ENCODE measurements around the gene CCDC85C. TPM values are rescaled to one million over a fixed set of nuclear protein-coding genes. Genes with fewer than 3 reads are reported as not detected.

Gene CCDC85C
- total RNA-seq, 2 donors from 2014 or later, result 19.8 to 28.2 TPM

GRCh38 chr14:99535908-99536778 lies 67.9 kb downstream of the CCDC85C start:
- DNase-seq (ENCODE audit: low spot score), result no peak
- intact Hi-C loops (cut with DNase I), result no loop called here

- intact Hi-C loops (cut with DNase I), result no loop called here
Observed at GRCh38 chr14:99535448-99535847, 68.6 kb downstream of the CCDC85C start.

GRCh38 chr14:99534863-99535262 lies 69.1 kb downstream of the CCDC85C start:
- DNase-seq (ENCODE audit: low spot score), result no peak
- intact Hi-C loops (cut with DNase I), result no loop called here

More at GRCh38 chr14:99535448-99535847, 68.6 kb downstream of the CCDC85C start:
- no peak for DNase-seq (ENCODE audit: low spot score)

GRCh38 chr14:99534333-99534732 lies 69.7 kb downstream of the CCDC85C start:
- intact Hi-C loops (cut with DNase I), result no loop called here
- no peak for DNase-seq (ENCODE audit: low spot score)

- intact Hi-C loops (cut with DNase I), result no loop called here
- no peak for DNase-seq (ENCODE audit: low spot score)
Observed at GRCh38 chr14:99532310-99532709, 71.7 kb downstream of the CCDC85C start.

- intact Hi-C loops (cut with DNase I), result no loop called here
- no peak for DNase-seq (ENCODE audit: low spot score)
Observed at GRCh38 chr14:99531251-99532096, 72.5 kb downstream of the CCDC85C start.

GRCh38 chr14:99530407-99531155 lies 73.4 kb downstream of the CCDC85C start:
- no peak for DNase-seq (ENCODE audit: low spot score)
- intact Hi-C loops (cut with DNase I), result no loop called here

- no peak for DNase-seq (ENCODE audit: low spot score)
- intact Hi-C loops (cut with DNase I), result loop anchor here in 1 of 2 donors (10.0 kb wide), 1 partner anchor 45 kb away; no protein-coding TSS in a partner anchor
Observed at GRCh38 chr14:99529899-99530298, 74.1 kb downstream of the CCDC85C start.

- intact Hi-C loops (cut with DNase I), result loop anchor here in 1 of 2 donors (10.0 kb wide), 1 partner anchor 47 kb away; no protein-coding TSS in a partner anchor
- no peak for DNase-seq (ENCODE audit: low spot score)
Observed at GRCh38 chr14:99527427-99528076, 76.5 kb downstream of the CCDC85C start.

- DNase-seq (ENCODE audit: low spot score), result no peak
- intact Hi-C loops (cut with DNase I), result loop anchor here in 1 of 2 donors (10.0 kb wide), 1 partner anchor 48 kb away; no protein-coding TSS in a partner anchor
Observed at GRCh38 chr14:99527026-99527425, 77.0 kb downstream of the CCDC85C start.

GRCh38 chr14:99525699-99526080 lies 78.3 kb downstream of the CCDC85C start:
- no peak for DNase-seq (ENCODE audit: low spot score)
- intact Hi-C loops (cut with DNase I), result loop anchor here in 1 of 2 donors (10.0 kb wide), 1 partner anchor 49 kb away; no protein-coding TSS in a partner anchor

- intact Hi-C loops (cut with DNase I), result loop anchor here (5.0 to 10.0 kb wide), 2 partner anchors 50 to 102 kb away; no protein-coding TSS in a partner anchor
- DNase-seq (ENCODE audit: low spot score), result no peak
Observed at GRCh38 chr14:99524804-99525698, 79.0 kb downstream of the CCDC85C start.

GRCh38 chr14:99524091-99524661 lies 79.8 kb downstream of the CCDC85C start:
- intact Hi-C loops (cut with DNase I), result loop anchor here (5.0 to 10.0 kb wide), 2 partner anchors 51 to 103 kb away; no protein-coding TSS in a partner anchor
- peak; percentile 81 for DNase-seq (ENCODE audit: low spot score)

- intact Hi-C loops (cut with DNase I), result loop anchor here (5.0 to 10.0 kb wide), 2 partner anchors 51 to 104 kb away; no protein-coding TSS in a partner anchor
- DNase-seq (ENCODE audit: low spot score), result no peak
Observed at GRCh38 chr14:99523704-99524055, 80.3 kb downstream of the CCDC85C start.

- DNase-seq (ENCODE audit: low spot score), result peak; percentile 81
- intact Hi-C loops (cut with DNase I), result loop anchor here (5.0 to 10.0 kb wide), 2 partner anchors 52 to 104 kb away; no protein-coding TSS in a partner anchor
Observed at GRCh38 chr14:99522934-99523703, 80.9 kb downstream of the CCDC85C start.

- intact Hi-C loops (cut with DNase I), result loop anchor here (5.0 to 10.0 kb wide), 2 partner anchors 52 to 105 kb away; no protein-coding TSS in a partner anchor
- DNase-seq (ENCODE audit: low spot score), result peak; percentile 85
Observed at GRCh38 chr14:99522457-99522891, 81.5 kb downstream of the CCDC85C start.

Measured in posterior vena cava (tissue), 2 donors.